Measurements from ENCODE around the gene KIRREL3. TPM values are rescaled to one million over a fixed set of nuclear protein-coding genes. Genes with fewer than 3 reads are reported as not detected.

The KIRREL3 gene
- under 1 TPM; 0.61 to 0.64 TPM for total RNA-seq

DNA sequence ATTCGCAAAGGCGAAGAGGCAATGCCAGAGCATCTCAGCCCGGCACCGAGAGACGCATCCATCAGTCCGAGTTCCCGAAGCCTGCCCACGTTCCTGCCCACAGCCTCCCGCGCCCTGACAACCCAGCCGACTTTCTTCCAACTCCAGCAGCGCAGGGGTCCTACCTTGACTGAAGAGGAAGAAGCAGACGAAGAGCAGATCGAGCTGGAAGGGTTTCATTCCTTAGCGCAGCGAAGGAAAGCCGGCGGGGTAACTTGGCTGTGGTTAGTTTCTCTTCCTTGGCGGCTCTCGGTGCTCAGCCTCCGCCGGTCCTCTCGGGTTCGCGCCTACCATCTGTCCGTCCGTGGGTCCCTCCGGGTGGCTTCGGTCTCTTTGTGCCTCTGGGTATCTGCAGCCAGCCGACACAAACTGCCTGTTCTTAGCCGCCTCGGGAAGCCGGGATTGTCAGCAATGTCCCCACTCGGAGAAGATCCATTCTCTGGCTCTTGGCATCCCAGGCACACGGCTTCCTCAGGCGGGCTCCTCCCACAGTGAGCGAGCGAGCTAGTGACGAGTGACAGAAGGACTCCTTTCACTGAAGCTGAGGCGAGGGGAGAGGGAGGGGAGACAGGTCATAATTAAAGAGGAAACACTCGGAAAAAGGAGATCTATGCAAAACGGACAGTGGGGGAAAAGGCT, at the start of gene KIRREL3:
Gene KIRREL3 (minus strand): TSS at position 480 of the 678 bp plus-strand sequence.
- TF ChIP-seq, protein P1, sequence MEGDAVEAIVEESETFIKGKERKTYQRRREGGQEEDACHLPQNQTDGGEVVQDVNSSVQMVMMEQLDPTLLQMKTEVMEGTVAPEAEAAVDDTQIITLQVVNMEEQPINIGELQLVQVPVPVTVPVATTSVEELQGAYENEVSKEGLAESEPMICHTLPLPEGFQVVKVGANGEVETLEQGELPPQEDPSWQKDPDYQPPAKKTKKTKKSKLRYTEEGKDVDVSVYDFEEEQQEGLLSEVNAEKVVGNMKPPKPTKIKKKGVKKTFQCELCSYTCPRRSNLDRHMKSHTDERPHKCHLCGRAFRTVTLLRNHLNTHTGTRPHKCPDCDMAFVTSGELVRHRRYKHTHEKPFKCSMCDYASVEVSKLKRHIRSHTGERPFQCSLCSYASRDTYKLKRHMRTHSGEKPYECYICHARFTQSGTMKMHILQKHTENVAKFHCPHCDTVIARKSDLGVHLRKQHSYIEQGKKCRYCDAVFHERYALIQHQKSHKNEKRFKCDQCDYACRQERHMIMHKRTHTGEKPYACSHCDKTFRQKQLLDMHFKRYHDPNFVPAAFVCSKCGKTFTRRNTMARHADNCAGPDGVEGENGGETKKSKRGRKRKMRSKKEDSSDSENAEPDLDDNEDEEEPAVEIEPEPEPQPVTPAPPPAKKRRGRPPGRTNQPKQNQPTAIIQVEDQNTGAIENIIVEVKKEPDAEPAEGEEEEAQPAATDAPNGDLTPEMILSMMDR (IDR thresholded peaks at IDR 0.05), result no peak
- no peak for DNase-seq
- Histone ChIP-seq H3K9ac (ENCODE audit: low read depth in 2 of 2, low read length in 2 of 2) (no peak within 1 kb of the TSS), H3K4me3 (peak within 1 kb of the TSS; percentile 19), H3K4me1 (no peaks in the 10 kb centered on the region), H3K27me3 (peaks cover 67% of the 10 kb centered on the region), H3K36me3 (no peaks in the 10 kb centered on the region), H3K9me3 (no peaks in the 10 kb centered on the region), H3K27ac (no peak within 1 kb of the TSS)
- intact Hi-C loops (cut with DNase I), result no loop called here

DNA sequence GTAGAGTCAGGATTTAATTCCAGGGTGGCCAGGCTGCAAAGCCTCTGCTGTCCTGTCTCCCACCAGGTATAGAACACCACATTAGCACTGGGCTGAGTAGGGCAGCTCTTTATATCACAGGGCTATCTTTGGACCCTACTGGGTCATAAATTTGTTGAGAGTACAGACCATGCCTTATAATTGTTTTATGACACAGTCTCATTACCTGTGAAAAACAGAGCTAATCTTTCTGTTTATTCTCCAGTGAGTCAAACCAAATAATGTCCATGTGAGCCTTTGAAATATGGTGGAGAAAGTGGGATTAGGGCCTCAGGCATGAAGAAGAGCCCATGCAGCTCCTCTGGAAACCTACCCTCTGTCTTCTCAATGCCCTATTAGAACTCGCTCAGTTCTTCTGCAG, 49.6 kb upstream of the KIRREL3 start:
- peak; percentile 24 for DNase-seq
- TF ChIP-seq, protein P1 (IDR thresholded peaks at IDR 0.05), result no peak
- Histone ChIP-seq H3K4me3 (no peak overlapping the region), H3K4me1 (peaks cover 4% of the 10 kb centered on the region), H3K36me3 (no peaks in the 10 kb centered on the region), H3K27me3 (no peaks in the 10 kb centered on the region), H3K9ac (ENCODE audit: low read depth in 2 of 2, low read length in 2 of 2) (no peak overlapping the region), H3K27ac (no peak overlapping the region), H3K9me3 (no peaks in the 10 kb centered on the region)
- intact Hi-C loops (cut with DNase I), result no loop called here

DNA sequence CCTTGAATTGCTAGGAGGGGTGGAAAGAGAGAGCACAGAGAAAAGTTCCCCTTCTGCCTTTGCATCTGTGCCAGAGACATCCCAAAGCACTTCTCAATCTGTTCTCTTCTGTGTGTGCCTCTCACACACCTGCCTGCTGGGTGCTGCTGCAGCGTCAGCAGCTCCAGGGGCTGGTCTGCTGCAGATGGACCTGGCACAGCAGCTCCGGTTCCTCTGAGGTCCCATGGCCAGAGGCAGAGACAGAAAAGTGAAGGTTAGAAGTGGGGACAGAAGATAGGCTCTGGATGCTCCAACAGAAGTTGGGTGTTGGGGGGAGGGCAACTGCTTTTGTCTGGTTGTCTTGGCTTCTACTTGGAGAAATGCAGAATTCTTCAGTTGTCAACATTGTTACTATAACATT, 48.9 kb upstream of the KIRREL3 start:
- Histone ChIP-seq H3K27ac (no peak overlapping the region), H3K9ac (ENCODE audit: low read depth in 2 of 2, low read length in 2 of 2) (no peak overlapping the region), H3K4me1 (peaks cover 4% of the 10 kb centered on the region), H3K9me3 (no peaks in the 10 kb centered on the region), H3K27me3 (no peaks in the 10 kb centered on the region), H3K36me3 (no peaks in the 10 kb centered on the region), H3K4me3 (no peak overlapping the region)
- no peak for DNase-seq
- TF ChIP-seq, protein P1 (IDR thresholded peaks at IDR 0.05), result no peak
- intact Hi-C loops (cut with DNase I), result no loop called here

DNA sequence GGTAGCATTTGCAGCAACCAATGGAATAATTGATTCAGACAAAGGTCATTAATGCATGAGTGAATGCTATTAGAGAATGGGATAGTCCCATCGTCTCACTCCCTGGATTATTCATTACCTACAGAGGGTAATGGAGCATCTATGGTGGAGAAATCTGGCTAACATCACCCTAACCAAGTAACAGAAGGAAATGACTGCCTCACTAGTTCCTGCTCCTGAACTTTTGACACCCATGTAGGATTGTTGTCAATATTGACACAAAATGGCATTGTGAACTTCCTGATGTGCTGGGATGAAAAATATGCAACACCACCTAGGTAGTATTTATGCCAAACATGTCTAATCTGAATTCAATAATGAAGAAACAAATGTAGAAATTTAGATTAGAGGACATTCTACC, 44.0 kb upstream of the KIRREL3 start:
- Histone ChIP-seq H3K27ac (no peak overlapping the region), H3K4me3 (no peak overlapping the region), H3K27me3 (no peaks in the 10 kb centered on the region), H3K9me3 (no peaks in the 10 kb centered on the region), H3K9ac (ENCODE audit: low read depth in 2 of 2, low read length in 2 of 2) (no peak overlapping the region), H3K4me1 (no peaks in the 10 kb centered on the region), H3K36me3 (no peaks in the 10 kb centered on the region)
- DNase-seq, result no peak
- intact Hi-C loops (cut with DNase I), result no loop called here
- TF ChIP-seq, protein P1 (IDR thresholded peaks at IDR 0.05), result no peak

DNA sequence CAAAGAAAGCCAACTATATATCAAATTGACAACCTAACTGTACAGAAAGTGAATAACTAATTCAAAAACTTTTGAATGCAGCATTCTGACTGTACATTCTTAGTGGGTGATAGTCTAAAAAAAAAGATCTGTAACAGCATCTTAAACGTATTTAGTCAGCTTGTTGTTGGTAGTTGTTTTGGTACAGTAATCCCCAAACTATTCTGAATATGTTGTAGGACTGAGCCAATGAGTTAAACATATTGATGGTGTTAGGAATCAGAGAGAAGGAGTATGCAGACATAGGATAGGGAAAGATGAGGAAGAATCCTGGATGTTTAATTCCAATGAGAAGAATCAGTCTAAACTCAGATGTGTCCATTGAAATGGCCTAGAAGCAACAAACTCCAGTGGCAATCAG, 41.9 kb upstream of the KIRREL3 start:
- Histone ChIP-seq H3K4me3 (no peak overlapping the region), H3K27ac (no peak overlapping the region), H3K36me3 (no peaks in the 10 kb centered on the region), H3K9me3 (no peaks in the 10 kb centered on the region), H3K27me3 (no peaks in the 10 kb centered on the region), H3K9ac (ENCODE audit: low read depth in 2 of 2, low read length in 2 of 2) (no peak overlapping the region), H3K4me1 (no peaks in the 10 kb centered on the region)
- TF ChIP-seq, protein P1 (IDR thresholded peaks at IDR 0.05), result no peak
- intact Hi-C loops (cut with DNase I), result no loop called here
- DNase-seq, result no peak
